ENCODE data around the gene PGA4.
A peak's percentile ranks its signal among the peaks of the same experiment; 100 is the strongest.
"Not testable (repeated sequence)": the region's sequence is repeated elsewhere in the genome, so short reads cannot be mapped to it uniquely, and the experiment has no call there.

PGA4 gene

DNA sequence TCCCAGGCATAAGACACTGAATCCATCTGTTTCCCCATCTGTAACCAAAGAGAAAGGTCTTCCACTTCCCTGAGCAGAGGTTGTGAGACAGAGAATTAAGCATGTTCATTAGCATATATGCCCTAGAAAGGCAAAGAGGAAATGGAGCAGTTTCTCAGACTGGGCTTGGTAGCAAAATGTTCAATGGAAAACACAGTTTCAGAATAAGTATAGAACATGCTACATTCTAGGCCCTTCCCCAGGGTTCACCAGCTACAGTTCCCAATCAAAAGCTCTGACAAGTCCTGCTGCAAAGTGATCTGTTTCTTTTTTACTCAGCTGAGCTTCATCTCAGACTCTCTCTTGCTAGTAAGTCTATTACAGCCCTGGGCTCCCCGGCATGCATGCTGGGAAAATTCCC lies 30.2 kb downstream of the PGA4 start:
- DNase-seq, result not testable (repeated sequence)

DNA sequence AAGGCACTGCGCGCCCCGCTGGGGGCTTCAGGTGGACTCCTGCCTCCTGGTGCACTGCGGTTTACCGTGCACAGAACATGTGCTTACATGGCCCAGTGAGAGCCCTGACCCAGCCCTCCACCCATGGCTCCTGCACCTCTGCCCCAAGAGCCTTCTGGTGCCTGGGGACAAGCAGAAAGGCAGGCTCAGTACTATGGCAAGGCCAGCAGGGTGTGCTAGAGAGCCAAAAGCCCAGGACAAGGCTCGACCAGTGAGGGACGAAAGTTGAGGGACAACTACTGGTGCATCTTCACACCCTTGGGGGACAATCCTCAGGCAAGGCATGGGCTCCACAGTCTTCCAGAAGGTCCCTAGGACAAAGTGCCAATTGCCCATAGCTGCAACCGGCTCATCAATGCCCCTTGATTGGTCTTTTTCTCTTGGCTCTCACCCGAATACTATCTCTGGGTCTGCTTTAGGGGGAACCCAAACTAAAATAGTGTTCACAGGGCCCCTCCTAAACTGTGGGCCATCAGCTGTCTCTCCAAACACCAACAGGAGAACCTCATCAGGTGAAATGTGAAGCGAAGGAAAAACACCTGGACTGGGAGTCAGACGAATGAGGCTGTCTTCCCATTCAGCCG lies 32.4 kb downstream of the PGA4 start:
- peak; percentile 17 to 66 for DNase-seq

DNA sequence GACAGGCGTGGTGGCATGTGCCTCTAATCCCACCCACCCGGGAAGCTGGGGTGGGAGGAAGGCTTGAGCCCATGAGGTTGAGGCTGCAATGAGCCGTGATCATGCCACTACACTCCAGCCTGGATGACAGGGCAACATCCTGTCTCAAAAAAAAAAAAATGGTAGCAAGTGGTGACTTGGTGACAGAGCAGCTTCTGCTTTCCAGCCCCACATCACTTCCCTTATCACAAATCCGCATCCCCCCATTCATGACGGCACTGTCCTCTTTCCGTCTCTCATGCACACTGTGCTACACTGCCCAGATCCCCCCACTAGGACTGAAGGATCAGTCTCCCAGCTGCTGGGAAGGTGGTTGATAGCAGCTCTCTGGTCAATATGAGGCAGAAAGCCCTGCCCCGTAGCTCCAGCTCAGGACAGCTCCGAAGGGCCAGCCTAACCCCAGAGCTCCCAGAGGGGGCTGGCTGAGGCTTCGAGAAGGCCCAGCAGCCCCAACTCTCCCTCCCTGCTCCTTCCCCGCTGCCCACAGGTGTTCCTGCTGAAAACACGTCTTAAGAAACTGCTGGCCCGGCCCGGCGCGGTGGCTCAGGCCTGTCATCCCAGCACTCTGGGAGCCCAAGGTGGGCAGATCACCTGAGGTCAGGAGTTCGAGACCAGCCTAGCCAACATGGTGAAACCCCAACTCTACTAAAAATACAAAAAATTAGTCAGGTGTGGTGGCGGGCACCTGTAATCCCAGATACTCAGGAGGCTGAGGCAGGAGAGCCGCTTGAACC lies 34.7 kb downstream of the PGA4 start:
- DNase-seq, result peak in 1 of 2 donors; percentile 84

DNA sequence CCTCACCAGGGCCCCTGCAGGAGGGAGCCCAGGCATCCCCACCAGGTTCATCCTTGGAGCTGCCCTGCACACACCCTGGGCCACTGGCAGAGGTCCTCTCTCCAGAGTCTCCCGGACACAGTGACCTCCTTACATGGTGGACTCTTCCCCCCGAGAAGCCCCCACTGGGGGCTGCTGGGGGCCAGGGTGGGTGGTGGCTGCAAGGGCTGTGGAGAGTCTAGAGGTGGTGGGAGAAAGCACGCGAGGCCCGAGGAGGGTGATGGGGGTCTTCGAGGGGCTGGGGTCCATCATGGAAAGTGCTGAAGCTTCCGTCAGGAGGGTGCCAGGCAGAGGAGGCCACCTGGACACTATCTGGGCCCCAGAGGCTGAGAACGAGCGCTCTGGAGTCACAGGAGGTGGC lies 36.4 kb downstream of the PGA4 start:
- no peak for DNase-seq

DNA sequence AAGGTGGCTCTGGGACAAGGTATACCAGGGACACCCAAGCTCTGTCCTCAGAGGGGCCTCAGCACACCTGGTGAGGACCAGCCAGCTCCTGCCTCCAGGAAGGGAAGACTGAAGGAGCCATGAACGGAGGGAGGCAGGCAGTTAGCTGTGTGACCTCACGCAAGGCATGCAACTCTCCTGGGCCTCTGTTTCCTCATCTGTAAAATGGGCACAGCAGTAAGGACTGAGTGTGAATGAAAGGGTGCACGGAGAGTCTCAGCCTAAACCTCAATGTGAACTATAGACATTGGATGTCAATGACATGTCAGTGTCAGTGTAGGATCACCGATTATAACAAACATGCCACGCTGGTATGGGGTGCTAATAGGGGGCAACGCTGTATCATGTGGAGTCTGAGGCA lies 37.2 kb downstream of the PGA4 start:
- no peak for DNase-seq

DNA sequence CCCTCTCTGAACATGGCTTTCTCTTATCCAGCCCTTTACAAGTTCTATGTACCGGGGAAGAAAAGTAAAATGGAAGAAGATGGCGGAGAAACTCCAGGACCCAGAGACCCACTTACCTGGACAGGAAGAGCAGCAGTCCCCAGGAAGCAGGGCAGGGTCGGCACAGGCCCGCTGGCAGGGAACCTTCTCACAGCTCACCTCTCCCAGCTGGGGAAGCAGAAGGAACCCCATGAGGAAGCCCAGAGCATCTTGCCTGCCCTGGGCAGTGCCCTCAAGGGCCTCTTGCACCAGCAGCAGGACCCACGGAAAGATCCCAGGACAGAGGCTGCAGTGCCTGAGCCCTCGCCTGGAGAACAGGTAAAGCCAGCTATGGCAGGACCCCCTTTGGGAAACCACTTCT lies 42.2 kb downstream of the PGA4 start:
- no peak for DNase-seq

DNA sequence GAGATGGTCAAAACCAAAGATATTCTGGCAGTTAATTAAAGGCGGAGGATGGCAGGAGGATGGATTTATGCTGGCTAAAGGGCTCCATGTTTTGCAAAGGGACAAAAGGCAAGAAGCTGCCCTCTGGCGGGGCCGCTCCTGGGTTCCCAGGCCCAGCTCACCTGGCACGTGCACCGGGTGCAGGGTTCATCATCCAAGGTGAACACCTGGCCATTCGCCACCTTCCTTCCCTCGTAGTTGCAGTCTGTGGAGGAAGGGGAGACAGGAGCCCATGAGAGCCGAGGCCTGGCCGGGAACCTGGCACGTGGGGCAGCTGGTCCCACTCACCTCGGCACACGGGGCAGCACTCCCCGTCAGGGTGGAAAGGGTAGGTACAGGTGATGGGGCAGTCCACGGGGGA lies 42.6 kb downstream of the PGA4 start:
- no peak for DNase-seq

DNA sequence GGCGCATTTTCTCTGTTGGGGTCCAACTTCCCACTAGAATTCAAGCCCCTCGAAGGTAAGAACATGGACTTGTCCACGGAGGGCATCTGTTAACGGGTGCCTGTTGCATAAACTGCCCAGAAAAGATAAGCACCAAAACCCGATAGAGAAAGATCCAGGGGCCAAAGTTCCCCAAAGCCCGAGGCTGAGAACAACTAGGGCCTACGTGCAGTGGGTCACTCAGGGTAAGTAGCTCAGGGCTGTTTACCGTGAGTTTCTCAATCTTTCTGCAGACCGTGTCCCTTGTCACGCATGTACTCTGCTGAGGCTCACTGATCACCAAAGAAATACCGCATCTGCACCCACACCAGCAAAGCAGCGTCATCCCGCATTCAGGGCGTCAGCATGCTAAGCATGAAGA lies 43.2 kb downstream of the PGA4 start:
- no peak for DNase-seq

DNA sequence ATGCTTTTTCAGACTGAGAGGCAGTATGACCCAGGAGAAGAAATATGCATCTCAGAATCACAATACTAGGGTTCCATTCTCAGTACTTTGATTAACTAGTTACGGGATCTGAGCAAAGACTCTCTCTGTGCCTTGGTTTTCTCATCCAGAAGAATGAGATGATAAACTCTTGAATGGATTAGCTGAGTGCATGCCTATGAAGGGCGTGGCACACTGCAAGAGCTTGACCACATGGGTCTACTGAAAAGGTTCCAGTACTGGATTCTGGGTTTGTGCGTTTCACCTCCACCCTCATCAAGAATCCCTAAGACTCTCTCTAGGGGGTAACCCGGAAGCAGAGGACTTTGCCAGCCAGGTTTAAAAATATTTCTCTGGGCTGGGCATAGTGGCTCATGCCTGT lies 44.5 kb downstream of the PGA4 start:
- DNase-seq, result no peak

DNA sequence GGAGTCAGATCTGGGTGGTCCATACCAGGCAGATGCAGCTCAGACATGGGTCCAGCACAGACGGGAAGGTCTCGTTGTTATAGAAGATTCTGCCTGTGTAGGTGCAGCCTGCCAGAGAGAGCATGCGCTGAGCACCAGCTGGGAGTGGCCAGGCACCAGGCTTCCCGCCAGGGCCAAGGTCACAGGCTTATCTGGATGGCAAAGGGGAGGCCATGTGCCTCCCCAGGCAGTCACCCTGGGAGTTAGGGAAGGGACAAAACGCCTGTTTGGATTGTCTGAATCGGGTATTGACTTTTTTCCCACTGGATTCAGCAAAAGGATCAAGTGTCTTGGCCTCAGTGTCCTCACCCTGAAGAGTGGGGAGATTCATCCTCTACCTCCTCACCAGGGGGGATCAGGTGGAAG lies 45.3 kb downstream of the PGA4 start:
- no peak for DNase-seq

DNA sequence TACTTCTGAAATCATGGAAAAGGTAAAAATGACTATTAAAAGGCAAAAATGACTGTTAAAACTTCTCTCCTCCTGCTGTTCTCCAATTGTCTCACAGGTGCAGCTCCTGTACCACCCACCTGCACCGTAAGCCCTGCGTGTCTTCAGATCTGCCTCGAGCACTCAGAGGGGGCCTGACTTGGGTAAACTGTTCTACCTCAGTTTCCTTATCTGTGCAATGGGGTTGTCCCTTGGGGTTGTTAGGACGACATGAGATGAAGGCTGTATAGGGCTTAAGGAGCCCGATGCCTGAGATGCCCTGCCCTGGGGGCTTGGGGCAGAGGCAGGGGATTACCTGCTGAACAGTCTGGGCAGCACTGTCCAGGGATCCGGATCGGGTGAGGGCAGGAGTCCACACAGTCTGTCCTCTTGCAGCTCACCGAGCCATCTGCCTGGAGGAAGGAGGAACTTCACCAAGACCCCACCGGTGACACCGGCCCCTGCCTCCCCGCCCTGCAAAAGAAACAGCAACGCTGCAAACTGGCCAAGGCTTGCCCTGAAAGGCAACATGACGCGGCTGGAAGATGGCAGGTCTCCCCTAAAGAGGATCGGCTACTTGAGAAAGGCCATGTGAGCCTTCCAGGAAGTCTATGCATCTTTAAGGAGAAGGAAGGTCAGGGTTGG lies 46.6 kb downstream of the PGA4 start:
- no peak for DNase-seq

DNA sequence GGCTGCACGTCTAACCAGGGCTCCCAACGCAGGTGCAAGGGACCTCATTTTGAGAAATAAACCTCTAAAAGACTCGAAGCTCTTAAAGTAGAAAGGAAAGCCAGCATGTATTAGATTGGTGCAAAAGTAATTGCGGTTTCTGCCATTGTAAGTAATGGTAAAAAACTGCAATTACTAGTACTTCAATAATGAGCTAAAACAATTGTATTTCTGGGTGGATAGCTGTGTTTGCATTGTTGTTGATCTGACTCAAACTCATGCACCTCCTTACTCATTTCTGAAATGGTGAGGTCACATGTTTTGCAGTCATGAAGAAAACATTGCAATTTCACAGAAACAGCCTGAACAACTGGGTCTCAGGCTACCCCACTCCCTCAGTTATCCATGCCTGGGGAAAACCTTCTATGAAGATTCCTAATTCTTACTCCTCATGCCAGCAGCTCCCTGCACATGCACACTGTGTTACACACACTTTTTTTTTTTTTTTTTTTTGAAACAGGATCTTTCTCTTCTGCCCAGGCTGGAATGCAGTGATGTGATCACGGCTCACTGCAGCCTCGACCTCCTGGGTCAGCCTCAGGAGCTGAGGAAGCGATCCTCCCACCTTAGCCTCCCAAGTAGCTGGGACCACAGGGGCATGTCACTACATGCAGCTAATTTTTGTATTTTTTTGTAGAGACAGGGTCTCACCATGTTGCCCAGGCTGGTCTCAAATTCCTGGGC lies 48.4 kb downstream of the PGA4 start:
- no peak for DNase-seq

DNA sequence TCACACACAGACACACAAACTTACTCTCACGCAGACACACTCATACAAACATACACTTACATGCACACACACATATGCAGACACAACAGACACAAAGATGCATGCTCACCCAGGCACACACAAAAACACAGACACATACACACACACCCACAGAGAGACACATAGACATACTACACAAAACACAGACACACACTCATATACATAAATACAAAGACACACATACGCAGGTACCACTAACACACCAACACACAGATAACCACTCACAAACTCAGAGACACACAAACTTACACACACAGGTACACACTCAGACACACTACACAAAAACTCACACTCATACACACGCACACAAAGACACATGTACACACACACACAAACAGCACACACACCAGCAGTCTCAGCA lies 50.6 kb downstream of the PGA4 start:
- no peak for DNase-seq

DNA sequence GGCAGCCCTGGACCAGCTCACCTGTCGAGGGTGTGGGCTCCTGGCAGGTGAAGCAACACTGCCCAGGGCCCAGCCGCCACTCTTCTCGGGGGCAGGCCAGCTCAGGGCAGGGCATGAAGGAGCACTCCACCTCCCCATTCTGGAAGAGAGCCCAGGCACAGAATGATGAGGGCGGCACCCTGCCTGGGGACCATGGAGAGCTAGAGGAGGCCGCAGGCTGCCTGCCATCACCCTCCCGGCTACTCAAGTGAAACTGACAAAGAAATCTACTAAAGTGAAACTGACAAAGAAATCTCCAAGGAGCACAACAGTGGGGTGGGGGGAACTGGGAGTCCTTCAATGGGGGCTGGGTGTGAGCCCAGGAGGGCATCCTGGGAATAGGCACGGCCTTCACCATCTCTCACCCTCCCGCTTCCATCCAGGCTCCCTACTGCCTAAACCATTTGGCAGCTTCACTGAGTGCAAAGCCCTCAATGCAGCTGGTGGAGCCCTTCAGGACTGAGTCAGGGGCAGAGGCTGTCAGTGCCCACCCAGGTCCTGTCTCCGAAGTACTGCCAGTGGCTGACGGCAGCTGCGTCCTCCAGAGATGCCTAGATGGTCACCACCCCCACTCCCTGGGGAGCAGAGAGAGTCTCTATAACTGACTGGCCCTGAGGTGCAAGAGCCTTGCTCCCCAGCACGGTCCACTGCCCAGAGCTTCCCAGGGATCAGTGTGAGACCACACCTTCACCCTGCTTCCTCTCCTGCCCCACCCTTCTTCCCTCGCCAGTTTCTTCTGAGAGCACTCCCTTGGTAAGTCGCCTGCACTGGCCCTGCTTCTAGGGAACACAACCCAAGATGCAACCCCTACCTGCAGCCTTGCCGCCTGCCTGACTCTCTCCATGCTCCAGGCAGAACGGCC lies 51.3 kb downstream of the PGA4 start:
- DNase-seq, result no peak

DNA sequence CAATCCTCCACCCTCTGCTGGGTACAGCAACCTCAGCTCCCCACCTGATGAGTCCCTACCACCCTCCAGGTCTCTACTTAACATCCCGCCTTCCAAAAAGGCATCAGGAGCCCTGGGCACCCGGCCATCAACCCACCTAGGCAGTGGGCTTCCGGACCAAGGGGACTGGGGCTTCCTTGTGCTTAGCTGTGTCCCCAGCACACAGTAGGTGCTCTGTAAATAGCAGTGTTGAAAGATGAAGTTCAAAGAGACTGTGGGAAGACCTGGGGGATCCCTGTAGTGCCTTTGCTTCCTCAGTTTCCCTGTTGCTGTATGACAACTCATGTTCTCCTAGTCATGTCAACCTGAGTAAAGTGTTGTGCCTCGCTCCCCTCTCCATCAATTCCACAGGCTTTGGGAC lies 51.9 kb downstream of the PGA4 start:
- DNase-seq, result no peak

DNA sequence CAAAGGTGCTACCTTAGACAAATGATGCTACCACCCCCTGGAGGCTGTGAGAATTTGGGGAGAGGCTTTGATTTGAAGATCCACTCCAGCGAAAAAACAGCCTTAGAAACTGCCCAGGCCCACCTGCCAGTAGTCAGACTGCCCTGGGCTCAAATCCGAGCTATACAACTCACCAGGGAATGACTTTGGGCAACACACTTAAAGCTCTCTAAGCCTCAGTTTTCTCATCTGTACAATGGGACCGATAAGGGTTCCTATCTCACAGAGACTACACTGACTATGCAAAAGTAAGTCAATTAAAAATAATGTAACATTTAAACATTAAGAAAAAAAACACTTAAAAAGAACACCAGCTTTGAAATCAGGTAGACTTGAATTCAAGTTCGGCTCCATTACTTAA lies 53.0 kb downstream of the PGA4 start:
- no peak for DNase-seq

DNA sequence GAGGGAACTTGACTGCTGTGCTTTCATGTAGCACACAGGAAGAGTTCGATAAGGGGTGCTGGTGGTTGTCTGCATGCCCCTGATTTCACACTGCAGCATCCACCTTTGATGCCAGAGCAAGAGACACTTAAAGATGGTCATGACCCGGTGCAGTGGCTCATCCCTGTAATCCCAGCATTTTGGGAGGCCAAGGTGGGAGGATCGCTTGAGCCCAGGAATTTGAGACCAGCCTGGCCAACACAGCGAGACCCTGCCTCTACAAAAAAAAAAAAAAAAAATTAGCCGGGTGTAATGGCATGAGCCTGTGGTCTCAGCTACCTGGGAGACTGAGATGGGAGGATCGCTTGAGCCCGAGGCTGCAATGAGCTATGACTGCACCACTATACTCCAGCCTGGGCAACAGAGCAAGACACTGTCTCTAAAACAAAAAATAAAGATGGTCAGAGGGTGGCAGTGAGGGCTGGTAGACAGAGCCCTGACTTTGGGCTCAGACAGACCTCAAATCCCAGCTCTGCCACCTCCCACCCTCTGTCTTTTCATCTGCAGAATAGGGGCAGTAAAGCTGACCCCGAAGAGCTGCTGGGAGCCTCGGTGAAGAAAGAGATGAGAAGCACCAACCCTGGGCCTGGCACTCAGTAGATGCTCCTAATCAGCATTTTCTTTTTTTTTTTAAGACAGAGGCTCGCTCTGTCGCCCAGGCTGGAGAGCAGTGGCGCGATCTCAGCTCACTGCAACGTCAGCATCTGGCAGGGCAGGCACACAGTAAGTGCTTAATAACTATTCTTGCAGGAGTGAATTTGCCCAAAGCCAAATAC lies 55.2 kb downstream of the PGA4 start:
- DNase-seq, result no peak

DNA sequence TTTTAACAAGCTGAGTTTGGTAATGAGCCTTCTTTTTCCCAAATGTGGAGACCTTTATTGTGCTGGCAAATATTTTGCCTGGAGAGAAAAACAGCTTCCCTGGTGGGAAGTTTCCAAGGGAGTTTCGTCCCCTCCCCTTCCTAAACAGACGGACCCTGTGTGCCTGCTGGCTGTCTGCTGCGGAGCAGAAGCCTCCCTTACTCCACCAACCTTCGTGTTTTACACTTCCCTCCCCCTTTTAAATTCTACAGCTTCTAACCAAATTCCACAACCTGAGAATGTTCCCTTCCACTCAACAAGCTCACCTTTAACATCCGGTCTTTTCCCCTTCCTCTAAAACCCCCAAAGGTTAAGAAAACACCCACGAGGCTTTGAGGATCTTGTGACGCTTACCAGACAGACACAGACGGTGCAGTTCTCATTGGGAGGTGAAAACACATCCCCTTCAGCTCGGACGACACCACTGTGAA lies 55.9 kb downstream of the PGA4 start:
- DNase-seq, result no peak

DNA sequence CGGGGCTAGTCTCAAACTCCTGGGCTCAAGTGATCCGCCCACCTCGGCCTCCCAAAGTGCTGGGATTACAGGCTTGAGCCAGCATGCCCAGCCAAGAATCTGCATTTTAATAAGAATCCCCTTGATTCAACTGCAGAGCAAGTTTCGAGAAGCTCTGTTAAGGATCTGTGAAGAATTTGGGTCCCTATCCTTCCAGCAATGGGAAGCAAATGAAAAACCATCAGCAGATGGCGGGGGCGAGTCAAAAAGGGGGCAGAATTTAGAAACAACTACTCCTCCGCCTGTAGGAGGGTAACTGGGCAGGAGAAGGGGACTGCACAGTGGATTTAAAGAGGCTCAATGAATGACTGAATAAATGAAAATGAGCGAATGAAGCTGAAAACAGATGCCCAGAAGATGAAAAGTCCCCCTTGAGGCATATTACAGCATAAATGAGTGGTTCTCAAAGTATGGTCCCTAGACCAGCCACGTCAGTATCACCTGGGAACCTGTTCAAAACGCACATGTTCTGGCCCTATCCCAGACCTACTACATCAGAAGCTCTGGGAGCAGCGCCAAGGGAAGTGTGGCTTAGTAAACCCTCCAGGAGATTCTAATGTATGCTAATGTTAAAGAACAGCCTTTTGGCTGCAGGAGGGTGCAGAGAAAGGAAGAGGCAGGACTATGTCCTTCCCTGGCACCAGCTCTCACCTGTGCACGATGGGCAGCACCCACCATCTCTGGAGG lies 58.0 kb downstream of the PGA4 start:
- no peak for DNase-seq

DNA sequence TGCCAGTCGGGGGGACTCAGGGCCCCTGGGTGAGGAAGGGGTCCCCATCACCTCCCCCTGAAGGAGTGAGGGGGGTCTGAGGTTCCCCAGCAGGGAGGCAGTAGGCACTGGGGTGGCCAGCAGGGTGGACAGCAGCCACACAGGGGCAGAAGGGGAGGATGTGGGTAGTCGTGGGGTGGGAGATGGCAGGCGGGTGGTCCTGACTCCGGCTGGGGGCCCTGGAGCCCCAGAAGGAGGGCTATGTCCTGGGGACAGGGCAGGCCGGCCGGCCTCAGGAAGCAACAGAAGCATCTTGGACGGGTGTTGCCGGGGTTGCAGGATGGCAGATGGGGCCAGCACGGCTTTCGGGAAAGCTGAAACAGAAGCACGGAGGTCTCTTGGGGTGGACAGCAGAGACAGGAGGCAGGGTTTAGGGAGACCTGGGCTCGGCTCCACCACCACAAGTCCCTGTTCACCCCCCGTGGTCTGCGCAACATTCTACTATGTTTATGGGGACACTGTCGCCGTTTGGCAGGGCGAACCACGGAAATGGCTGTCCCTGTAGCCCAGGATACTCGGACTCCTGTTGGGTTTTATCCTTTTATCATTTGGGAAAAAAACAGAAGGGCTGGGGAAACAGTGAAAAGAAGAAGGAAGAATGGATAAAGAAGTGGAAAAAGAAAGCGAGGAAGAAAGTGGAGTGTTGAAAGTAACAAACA lies 58.9 kb downstream of the PGA4 start:
- no peak for DNase-seq
